ENCODE measurements around the gene LAMTOR5. TPM values are rescaled to one million over a fixed set of nuclear protein-coding genes. Genes with fewer than 3 reads are reported as not detected.

LAMTOR5 gene
- total and polyA plus RNA-seq, 2 of the 13 experiments (the other 11 are each of a cell fraction or from before 2014, with no cell fraction given), result 96.7 to 400 TPM

GRCh38 chr1:110457206-110457605 is 49.7 kb upstream of the LAMTOR5 start:
- no TSS peak for BruUV-seq (replicated peaks)
- ATAC-seq (no peak), DNase-seq (ENCODE audit: low spot score) (no peak), FAIRE-seq (no peak)
- POLR2A ChIA-PET, result no interaction called here
- intact Hi-C loops (cut with micrococcal nuclease; ENCODE audit: unreplicated experiment) (no loop called here), in situ Hi-C loops (cut with HindIII; ENCODE audit: extremely low pct_ligation_motif_present, low pct_unique_long_range_greater_than_20kb) (loop anchor here (10.0 kb wide), 1 partner anchor 142 kb away; no protein-coding TSS in a partner anchor)
- Histone ChIP-seq H3K4me1 (ENCODE audit: insufficient read depth, low read length) (no peaks in the 10 kb centered on the region), H3K27ac (ENCODE audit: extremely low read length, insufficient read depth, low read length) (no peak overlapping the region), H3K27me3 (ENCODE audit: control insufficient read depth in 1 of 2, insufficient read depth in 2 of 2, low read length in 2 of 2) (peaks cover 0 to 9% of the 10 kb centered on the region in 2 experiments; a peak in 3 of 5 replicates), H3K36me3 (replicated peaks in 1 of 2; ENCODE audit: control insufficient read depth in 1 of 2, insufficient read depth in 2 of 2, low read length in 2 of 2) (no peaks in the 10 kb centered on the region), H3K4me2 (ENCODE audit: low read depth, low read length) (no peak overlapping the region), H3K4me3 (replicated peaks in 1 of 3; ENCODE audit: insufficient read depth in 1 of 3, low read depth in 2 of 3, low read length in 3 of 3) (no peak overlapping the region), H2AFZ (ENCODE audit: low read length) (no peak overlapping the region), H3K79me2 (ENCODE audit: insufficient read depth, low read length) (no peaks in the 10 kb centered on the region), H3K9me3 (ENCODE audit: low read length) (no peaks in the 10 kb centered on the region), H4K20me1 (ENCODE audit: insufficient read depth, low read length) (no peaks in the 10 kb centered on the region), H3K9ac (ENCODE audit: insufficient read depth, low read depth, low read length) (no peak overlapping the region)
- WGBS (ENCODE audit: low lambda C conversion rate), result 4% methylated on average over 4 of the region's 5 CpGs
- CTCF ChIA-PET (ENCODE audit: low intra/inter-chr PET ratio, low total read pairs), result no interaction called here
- TF ChIP-seq MLLT10 (CRISPR knock-in tag; IDR thresholded peaks at IDR 0.05) (no peak), RXRA (CRISPR knock-in tag; IDR thresholded peaks at IDR 0.05) (no peak), HMGA1 (CRISPR knock-in tag; conservative IDR thresholded peaks at IDR 0.05) (no peak), MZF1 (CRISPR knock-in tag; IDR thresholded peaks at IDR 0.05; ENCODE audit: borderline replicate concordance) (no peak)

- FAIRE-seq (no peak), DNase-seq (ENCODE audit: low spot score) (no peak), ATAC-seq (peak; percentile 51; the same call in 2 of the 3 replicates)
- intact Hi-C loops (cut with micrococcal nuclease; ENCODE audit: unreplicated experiment), result no loop called here
- no peak overlapping the region for H3K4me3 ChIP-seq (replicated peaks in 1 of 3; ENCODE audit: insufficient read depth in 1 of 3, low read depth in 2 of 3, low read length in 3 of 3)
- no peaks in the 10 kb centered on the region for H3K79me2 ChIP-seq (ENCODE audit: insufficient read depth, low read length)
- no peaks in the 10 kb centered on the region for H3K4me1 ChIP-seq (ENCODE audit: insufficient read depth, low read length)
- ChIA-PET CTCF (ENCODE audit: low intra/inter-chr PET ratio, low total read pairs) (interaction anchor here (1.7 to 2.0 kb wide), 2 partner anchors 43 to 252 kb away, joined by 4 read pairs; no protein-coding TSS in a partner anchor), POLR2A (no interaction called here)
- no peak overlapping the region for H2AFZ ChIP-seq (ENCODE audit: low read length)
- H3K4me2 ChIP-seq (ENCODE audit: low read depth, low read length), result no peak overlapping the region
- in situ Hi-C loops (cut with HindIII; ENCODE audit: extremely low pct_ligation_motif_present, low pct_unique_long_range_greater_than_20kb), result loop anchor here (10.0 kb wide), 1 partner anchor 140 kb away; no protein-coding TSS in a partner anchor
- no peak overlapping the region for H3K9ac ChIP-seq (ENCODE audit: insufficient read depth, low read depth, low read length)
- no peak overlapping the region for H3K27ac ChIP-seq (ENCODE audit: extremely low read length, insufficient read depth, low read length)
- peaks cover 1 to 23% of the 10 kb centered on the region in 2 experiments; a peak in 3 of 5 replicates for H3K27me3 ChIP-seq (ENCODE audit: control insufficient read depth in 1 of 2, insufficient read depth in 2 of 2, low read length in 2 of 2)
- WGBS (ENCODE audit: low lambda C conversion rate), result 0% methylated on average over 8 of the region's 8 CpGs
- H4K20me1 ChIP-seq (ENCODE audit: insufficient read depth, low read length), result no peaks in the 10 kb centered on the region
- BruUV-seq (replicated peaks), result no TSS peak
- no peaks in the 10 kb centered on the region for H3K36me3 ChIP-seq (replicated peaks in 1 of 2; ENCODE audit: control insufficient read depth in 1 of 2, insufficient read depth in 2 of 2, low read length in 2 of 2)
- no peaks in the 10 kb centered on the region for H3K9me3 ChIP-seq (ENCODE audit: low read length)
- TF ChIP-seq ZBTB42 (CRISPR knock-in tag; IDR thresholded peaks at IDR 0.05) (no peak), STAG1 (CRISPR knock-in tag; IDR thresholded peaks at IDR 0.05) (peak; percentile 59), ATF3 (CRISPR knock-in tag; IDR thresholded peaks at IDR 0.05) (no peak), ZBTB33 (CRISPR knock-in tag; IDR thresholded peaks at IDR 0.05) (no peak), MTA1 (CRISPR knock-in tag; IDR thresholded peaks at IDR 0.05; ENCODE audit: borderline replicate concordance) (no peak), FOXK2 (IDR thresholded peaks at IDR 0.05) (no peak), POLR2AphosphoS5 (IDR thresholded peaks at IDR 0.05; ENCODE audit: low read depth, low read length) (no peak), KDM2A (CRISPR knock-in tag; IDR thresholded peaks at IDR 0.05; ENCODE audit: borderline replicate concordance, low read depth) (no peak), NRL (CRISPR knock-in tag; IDR thresholded peaks at IDR 0.05; ENCODE audit: borderline replicate concordance) (no peak), PRMT3 (CRISPR knock-in tag; IDR thresholded peaks at IDR 0.05; ENCODE audit: borderline replicate concordance, low read depth) (no peak), ZNF256 (CRISPR knock-in tag; conservative IDR thresholded peaks at IDR 0.05) (no peak), MATR3 (CRISPR knock-in tag; IDR thresholded peaks at IDR 0.05) (no peak), CTCF (CRISPR knock-in tag; IDR thresholded peaks at IDR 0.05) (peak; percentile 63)
Measured at GRCh38 chr1:110455151-110455550, 47.7 kb upstream of the LAMTOR5 start.

Measured in HepG2 (cell line).